ENCODE results near the gene GLI1.
"Not testable (repeated sequence)": the region's sequence is repeated elsewhere in the genome, so short reads cannot be mapped to it uniquely, and the experiment has no call there.

The GLI1 gene

DNA sequence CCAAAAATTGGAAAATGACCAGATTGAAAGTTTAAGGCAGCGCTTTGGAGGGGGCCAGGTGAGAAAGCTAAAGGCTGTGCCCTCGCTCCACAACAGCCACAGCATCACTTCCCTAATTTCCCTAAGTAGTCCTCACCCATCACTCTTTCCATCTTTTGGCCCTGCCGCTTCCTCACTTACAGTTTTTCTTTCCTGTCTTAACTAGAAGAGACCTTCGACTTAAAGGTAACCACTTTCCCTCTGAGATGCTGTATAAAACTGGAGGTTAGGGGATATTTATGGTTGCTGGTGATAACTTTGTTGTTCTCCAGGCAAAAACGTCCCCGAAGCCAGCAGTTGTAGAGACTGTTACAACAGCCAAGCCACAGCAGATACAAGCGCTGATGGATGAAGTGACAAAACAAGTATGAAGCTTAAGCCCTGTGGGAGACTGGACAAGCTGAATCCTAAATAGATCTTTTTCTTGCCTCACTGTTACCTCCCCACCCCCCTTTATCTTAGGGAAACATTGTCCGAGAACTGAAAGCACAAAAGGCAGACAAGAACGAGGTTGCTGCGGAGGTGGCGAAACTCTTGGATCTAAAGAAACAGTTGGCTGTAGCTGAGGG is 56.5 kb downstream of the GLI1 start:
- no peak for DNase-seq (ENCODE audit: low spot score)
- Mint-ChIP-seq H3K9me3 (no peaks in the 10 kb centered on the region), H3K27ac (no peak overlapping the region), H3K4me3 (no peak overlapping the region), H3K27me3 (ENCODE audit: low read depth) (peaks cover 3% of the 10 kb centered on the region), H3K36me3 (ENCODE audit: low read depth) (peaks cover 77% of the 10 kb centered on the region), H3K4me1 (ENCODE audit: low read depth) (peaks cover 19% of the 10 kb centered on the region)

- H3K4me3 Mint-ChIP-seq = no peak overlapping the region
- H3K9me3 Mint-ChIP-seq = no peaks in the 10 kb centered on the region
- peaks cover 24% of the 10 kb centered on the region for H3K4me1 Mint-ChIP-seq (ENCODE audit: low read depth)
- H3K27me3 Mint-ChIP-seq (ENCODE audit: low read depth) = peaks cover 3% of the 10 kb centered on the region
- peak overlapping the region; percentile 58 for H3K27ac Mint-ChIP-seq
- H3K36me3 Mint-ChIP-seq (ENCODE audit: low read depth) = peaks cover 74% of the 10 kb centered on the region
- no peak for DNase-seq (ENCODE audit: low spot score)
These were observed 57.1 kb downstream of the GLI1 start for GRCh38 chr12:57516617-57517153.

- Mint-ChIP-seq H3K36me3 (ENCODE audit: low read depth) (peaks cover 70% of the 10 kb centered on the region), H3K27me3 (ENCODE audit: low read depth) (peaks cover 5% of the 10 kb centered on the region), H3K4me3 (no peak overlapping the region), H3K4me1 (ENCODE audit: low read depth) (peaks cover 29% of the 10 kb centered on the region), H3K27ac (peak overlapping the region; percentile 58), H3K9me3 (no peaks in the 10 kb centered on the region)
- no peak for DNase-seq (ENCODE audit: low spot score)
These were observed 57.6 kb downstream of the GLI1 start for GRCh38 chr12:57517187-57517586.

DNA sequence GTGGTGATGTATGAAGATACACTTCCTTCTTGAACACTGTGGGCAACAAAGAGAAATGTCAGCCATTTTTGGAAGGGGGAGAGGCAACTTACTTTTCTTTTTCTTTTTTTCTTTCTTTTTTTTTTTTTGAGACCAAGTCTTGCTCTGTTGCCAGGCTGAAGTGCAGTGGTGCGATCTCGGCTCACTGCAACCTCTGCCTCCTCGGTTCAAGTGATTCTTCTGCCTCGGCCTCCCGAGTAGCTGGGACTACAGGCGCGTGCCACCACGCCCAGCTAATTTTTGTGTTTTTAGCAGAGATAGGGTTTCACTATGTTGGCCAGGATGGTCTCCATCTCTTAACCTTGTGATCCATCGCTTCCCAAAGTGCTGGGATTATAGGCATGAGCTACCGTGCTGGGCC is 58.1 kb downstream of the GLI1 start:
- peaks cover 65% of the 10 kb centered on the region for H3K36me3 Mint-ChIP-seq (ENCODE audit: low read depth)
- H3K27me3 Mint-ChIP-seq (ENCODE audit: low read depth); DNase-seq (ENCODE audit: low spot score); H3K27ac Mint-ChIP-seq; H3K9me3 Mint-ChIP-seq: not testable (repeated sequence)
- peaks cover 30% of the 10 kb centered on the region for H3K4me1 Mint-ChIP-seq (ENCODE audit: low read depth)
- peak overlapping the region; percentile 30 for H3K4me3 Mint-ChIP-seq

DNA sequence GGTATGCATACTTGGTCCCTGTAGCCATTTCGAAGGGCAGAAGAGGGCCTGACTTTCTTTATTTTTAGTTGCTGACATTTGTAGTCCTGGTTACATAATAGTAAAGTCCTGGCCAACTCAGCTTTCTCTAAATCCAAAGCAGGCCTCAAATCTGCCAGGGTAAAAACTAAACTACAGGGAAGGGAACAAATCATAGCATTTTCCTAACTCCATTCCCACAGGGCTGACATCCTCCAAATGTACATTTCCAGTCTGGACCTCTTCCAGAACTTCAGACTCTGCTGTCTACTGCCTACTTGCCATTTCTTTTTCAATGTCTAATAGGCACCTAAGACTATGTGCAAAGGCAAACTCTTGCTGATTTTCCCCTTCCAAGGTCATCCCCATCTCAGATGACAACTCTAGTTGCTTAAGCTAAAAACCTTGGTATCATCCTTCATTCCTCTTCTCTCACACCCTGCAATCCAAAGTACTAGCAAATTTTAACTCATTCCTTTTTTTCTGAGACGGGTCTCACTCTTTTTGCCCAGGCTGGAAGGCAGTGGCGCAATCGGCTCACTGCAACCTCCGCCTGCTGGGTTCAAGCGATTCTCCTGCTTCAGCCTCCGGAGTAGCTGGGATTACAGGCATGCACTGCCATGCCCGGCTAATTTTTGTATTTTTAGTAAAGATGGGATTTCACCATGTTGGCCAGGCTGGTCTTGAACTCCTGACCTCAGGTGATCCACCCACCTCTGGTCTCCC is 58.8 kb downstream of the GLI1 start:
- peaks cover 62% of the 10 kb centered on the region for H3K36me3 Mint-ChIP-seq (ENCODE audit: low read depth)
- H3K27me3 Mint-ChIP-seq (ENCODE audit: low read depth) = peaks cover 5% of the 10 kb centered on the region
- no peak for DNase-seq (ENCODE audit: low spot score)
- H3K4me1 Mint-ChIP-seq (ENCODE audit: low read depth) = peaks cover 33% of the 10 kb centered on the region
- H3K27ac Mint-ChIP-seq = peak overlapping the region; percentile 22
- H3K4me3 Mint-ChIP-seq = peak overlapping the region; percentile 97
- no peaks in the 10 kb centered on the region for H3K9me3 Mint-ChIP-seq

GRCh38 chr12:57518920-57519795 is 59.6 kb downstream of the GLI1 start:
- peak overlapping the region; percentile 100 for H3K27ac Mint-ChIP-seq
- peaks cover 65% of the 10 kb centered on the region for H3K36me3 Mint-ChIP-seq (ENCODE audit: low read depth)
- peaks cover 5% of the 10 kb centered on the region for H3K27me3 Mint-ChIP-seq (ENCODE audit: low read depth)
- H3K4me1 Mint-ChIP-seq (ENCODE audit: low read depth) = peaks cover 41% of the 10 kb centered on the region
- no peaks in the 10 kb centered on the region for H3K9me3 Mint-ChIP-seq
- peak overlapping the region; percentile 97 for H3K4me3 Mint-ChIP-seq
- DNase-seq (ENCODE audit: low spot score) = no peak

GRCh38 chr12:57519796-57520052 is 60.1 kb downstream of the GLI1 start:
- H3K4me1 Mint-ChIP-seq (ENCODE audit: low read depth) = peaks cover 44% of the 10 kb centered on the region
- H3K36me3 Mint-ChIP-seq (ENCODE audit: low read depth) = peaks cover 65% of the 10 kb centered on the region

GRCh38 chr12:57520053-57520818 is 60.7 kb downstream of the GLI1 start, which contains the start of gene DDIT3:
TSS of gene DDIT3 (minus strand) at chr12:57520514. CDS start at chr12:57517406, 3,108 bp downstream.
- Mint-ChIP-seq H3K4me1 (ENCODE audit: low read depth) (peaks cover 46% of the 10 kb centered on the region), H3K36me3 (ENCODE audit: low read depth) (peaks cover 67% of the 10 kb centered on the region), H3K4me3 (peak within 1 kb of the TSS; percentile 97), H3K27ac (peak within 1 kb of the TSS; percentile 100), H3K27me3 (ENCODE audit: low read depth) (peaks cover 5% of the 10 kb centered on the region), H3K9me3 (no peaks in the 10 kb centered on the region)
- DNase-seq (ENCODE audit: low spot score) = peak; percentile 99

More at GRCh38 chr12:57519796-57520052, 60.1 kb downstream of the GLI1 start:
- Mint-ChIP-seq H3K27me3 (ENCODE audit: low read depth) (peaks cover 5% of the 10 kb centered on the region), H3K4me3 (peak overlapping the region; percentile 97), H3K9me3 (no peaks in the 10 kb centered on the region), H3K27ac (peak overlapping the region; percentile 100)
- DNase-seq (ENCODE audit: low spot score) = no peak

GRCh38 chr12:57521525-57522010 is 62.0 kb downstream of the GLI1 start:
- peak overlapping the region; percentile 97 for H3K4me3 Mint-ChIP-seq
- no peaks in the 10 kb centered on the region for H3K9me3 Mint-ChIP-seq
- peak; percentile 27 for DNase-seq (ENCODE audit: low spot score)
- peak overlapping the region; percentile 100 for H3K27ac Mint-ChIP-seq
- peaks cover 5% of the 10 kb centered on the region for H3K27me3 Mint-ChIP-seq (ENCODE audit: low read depth)
- H3K36me3 Mint-ChIP-seq (ENCODE audit: low read depth) = peaks cover 54% of the 10 kb centered on the region
- H3K4me1 Mint-ChIP-seq (ENCODE audit: low read depth) = peaks cover 46% of the 10 kb centered on the region
